Measurements from ENCODE around the gene SCEL.

Gene SCEL

GRCh38 chr13:77580748-77581147, 45.2 kb downstream of the SCEL start:
- TF ChIP-seq POLR2AphosphoS5 (IDR thresholded peaks at IDR 0.05; ENCODE audit: low read depth, low read length) = no peak
- no peak for TF ChIP-seq FOXP2 (optimal IDR thresholded peaks at IDR 0.05; ENCODE audit: borderline replicate concordance, extremely low read depth, extremely low read length, insufficient read depth)
- TF ChIP-seq, protein P1, sequence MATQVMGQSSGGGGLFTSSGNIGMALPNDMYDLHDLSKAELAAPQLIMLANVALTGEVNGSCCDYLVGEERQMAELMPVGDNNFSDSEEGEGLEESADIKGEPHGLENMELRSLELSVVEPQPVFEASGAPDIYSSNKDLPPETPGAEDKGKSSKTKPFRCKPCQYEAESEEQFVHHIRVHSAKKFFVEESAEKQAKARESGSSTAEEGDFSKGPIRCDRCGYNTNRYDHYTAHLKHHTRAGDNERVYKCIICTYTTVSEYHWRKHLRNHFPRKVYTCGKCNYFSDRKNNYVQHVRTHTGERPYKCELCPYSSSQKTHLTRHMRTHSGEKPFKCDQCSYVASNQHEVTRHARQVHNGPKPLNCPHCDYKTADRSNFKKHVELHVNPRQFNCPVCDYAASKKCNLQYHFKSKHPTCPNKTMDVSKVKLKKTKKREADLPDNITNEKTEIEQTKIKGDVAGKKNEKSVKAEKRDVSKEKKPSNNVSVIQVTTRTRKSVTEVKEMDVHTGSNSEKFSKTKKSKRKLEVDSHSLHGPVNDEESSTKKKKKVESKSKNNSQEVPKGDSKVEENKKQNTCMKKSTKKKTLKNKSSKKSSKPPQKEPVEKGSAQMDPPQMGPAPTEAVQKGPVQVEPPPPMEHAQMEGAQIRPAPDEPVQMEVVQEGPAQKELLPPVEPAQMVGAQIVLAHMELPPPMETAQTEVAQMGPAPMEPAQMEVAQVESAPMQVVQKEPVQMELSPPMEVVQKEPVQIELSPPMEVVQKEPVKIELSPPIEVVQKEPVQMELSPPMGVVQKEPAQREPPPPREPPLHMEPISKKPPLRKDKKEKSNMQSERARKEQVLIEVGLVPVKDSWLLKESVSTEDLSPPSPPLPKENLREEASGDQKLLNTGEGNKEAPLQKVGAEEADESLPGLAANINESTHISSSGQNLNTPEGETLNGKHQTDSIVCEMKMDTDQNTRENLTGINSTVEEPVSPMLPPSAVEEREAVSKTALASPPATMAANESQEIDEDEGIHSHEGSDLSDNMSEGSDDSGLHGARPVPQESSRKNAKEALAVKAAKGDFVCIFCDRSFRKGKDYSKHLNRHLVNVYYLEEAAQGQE (IDR thresholded peaks at IDR 0.05; ENCODE audit: insufficient read depth in 1 of 2, low read depth in 2 of 2, low read length in 2 of 2) = no peak
- TF ChIP-seq TAF1 (IDR thresholded peaks at IDR 0.05; ENCODE audit: borderline replicate concordance, insufficient read depth, low read length) = no peak
- TF ChIP-seq SIN3A (IDR thresholded peaks at IDR 0.05; ENCODE audit: borderline replicate concordance, insufficient read depth, low read length) = no peak

- TF ChIP-seq POLR2AphosphoS5 (IDR thresholded peaks at IDR 0.05; ENCODE audit: low read depth, low read length) (no peak), TAF1 (IDR thresholded peaks at IDR 0.05; ENCODE audit: borderline replicate concordance, insufficient read depth, low read length) (no peak), FOXP2 (optimal IDR thresholded peaks at IDR 0.05; ENCODE audit: borderline replicate concordance, extremely low read depth, extremely low read length, insufficient read depth) (no peak), SIN3A (IDR thresholded peaks at IDR 0.05; ENCODE audit: borderline replicate concordance, insufficient read depth, low read length) (no peak)
- TF ChIP-seq, protein P1 (IDR thresholded peaks at IDR 0.05; ENCODE audit: insufficient read depth in 1 of 2, low read depth in 2 of 2, low read length in 2 of 2) = no peak
Observed at GRCh38 chr13:77583581-77583980, 48.1 kb downstream of the SCEL start.

- TF ChIP-seq FOXP2 (optimal IDR thresholded peaks at IDR 0.05; ENCODE audit: borderline replicate concordance, extremely low read depth, extremely low read length, insufficient read depth) (no peak), SIN3A (IDR thresholded peaks at IDR 0.05; ENCODE audit: borderline replicate concordance, insufficient read depth, low read length) (no peak), TAF1 (IDR thresholded peaks at IDR 0.05; ENCODE audit: borderline replicate concordance, insufficient read depth, low read length) (no peak), POLR2AphosphoS5 (IDR thresholded peaks at IDR 0.05; ENCODE audit: low read depth, low read length) (no peak)
- TF ChIP-seq, protein P1 (IDR thresholded peaks at IDR 0.05; ENCODE audit: insufficient read depth in 1 of 2, low read depth in 2 of 2, low read length in 2 of 2) = no peak
Observed at GRCh38 chr13:77584106-77584505, 48.6 kb downstream of the SCEL start.

- TF ChIP-seq, protein P1 (IDR thresholded peaks at IDR 0.05; ENCODE audit: insufficient read depth in 1 of 2, low read depth in 2 of 2, low read length in 2 of 2) = no peak
- TF ChIP-seq SIN3A (IDR thresholded peaks at IDR 0.05; ENCODE audit: borderline replicate concordance, insufficient read depth, low read length) (no peak), FOXP2 (optimal IDR thresholded peaks at IDR 0.05; ENCODE audit: borderline replicate concordance, extremely low read depth, extremely low read length, insufficient read depth) (no peak), POLR2AphosphoS5 (IDR thresholded peaks at IDR 0.05; ENCODE audit: low read depth, low read length) (no peak), TAF1 (IDR thresholded peaks at IDR 0.05; ENCODE audit: borderline replicate concordance, insufficient read depth, low read length) (no peak)
Observed at GRCh38 chr13:77595166-77595810, 59.8 kb downstream of the SCEL start.

All from PFSK-1 (cell line).